ENCODE measurements around the gene NFIL3.
"Not testable (repeated sequence)": the region's sequence is repeated elsewhere in the genome, so short reads cannot be mapped to it uniquely, and the experiment has no call there.

NFIL3 gene, protein sequence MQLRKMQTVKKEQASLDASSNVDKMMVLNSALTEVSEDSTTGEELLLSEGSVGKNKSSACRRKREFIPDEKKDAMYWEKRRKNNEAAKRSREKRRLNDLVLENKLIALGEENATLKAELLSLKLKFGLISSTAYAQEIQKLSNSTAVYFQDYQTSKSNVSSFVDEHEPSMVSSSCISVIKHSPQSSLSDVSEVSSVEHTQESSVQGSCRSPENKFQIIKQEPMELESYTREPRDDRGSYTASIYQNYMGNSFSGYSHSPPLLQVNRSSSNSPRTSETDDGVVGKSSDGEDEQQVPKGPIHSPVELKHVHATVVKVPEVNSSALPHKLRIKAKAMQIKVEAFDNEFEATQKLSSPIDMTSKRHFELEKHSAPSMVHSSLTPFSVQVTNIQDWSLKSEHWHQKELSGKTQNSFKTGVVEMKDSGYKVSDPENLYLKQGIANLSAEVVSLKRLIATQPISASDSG

DNA sequence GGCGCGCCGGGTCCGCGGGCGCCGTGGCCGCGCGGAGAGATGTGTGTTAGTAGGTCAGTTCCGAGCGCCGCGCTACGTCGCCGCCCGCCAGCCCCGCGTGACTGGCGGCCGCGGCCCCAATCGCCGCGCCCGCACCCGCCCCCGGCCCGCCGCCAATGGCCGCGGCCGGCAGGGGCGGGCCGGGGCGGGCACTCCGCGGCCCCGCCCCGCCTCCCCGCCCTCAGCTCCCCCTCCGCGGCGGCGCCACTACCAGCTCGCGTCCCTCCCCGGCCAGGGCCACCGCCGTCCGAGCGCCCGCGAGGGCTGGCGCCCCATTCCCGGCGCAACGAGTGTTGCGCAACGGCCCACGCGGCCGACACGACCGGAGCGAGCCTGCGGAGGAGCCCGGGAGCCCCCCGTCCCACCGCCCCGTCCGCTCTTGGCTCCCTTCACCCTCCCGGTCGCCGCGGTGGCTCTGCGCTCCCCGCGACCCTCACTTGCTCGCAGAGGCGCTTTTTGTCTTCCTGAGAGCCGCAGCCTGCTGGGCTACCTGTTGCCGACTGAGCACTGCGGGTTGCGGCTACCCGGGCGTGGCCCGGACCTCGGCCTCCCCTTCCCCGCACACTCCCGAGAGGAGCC, at the start of gene NFIL3:
TSS of gene NFIL3 (minus strand) at position 48 of the 618 bp plus-strand sequence. CDS start 13,098 bp downstream, outside the sequence.
- DNase-seq (ENCODE audit: low spot score): peak; percentile 80

DNA sequence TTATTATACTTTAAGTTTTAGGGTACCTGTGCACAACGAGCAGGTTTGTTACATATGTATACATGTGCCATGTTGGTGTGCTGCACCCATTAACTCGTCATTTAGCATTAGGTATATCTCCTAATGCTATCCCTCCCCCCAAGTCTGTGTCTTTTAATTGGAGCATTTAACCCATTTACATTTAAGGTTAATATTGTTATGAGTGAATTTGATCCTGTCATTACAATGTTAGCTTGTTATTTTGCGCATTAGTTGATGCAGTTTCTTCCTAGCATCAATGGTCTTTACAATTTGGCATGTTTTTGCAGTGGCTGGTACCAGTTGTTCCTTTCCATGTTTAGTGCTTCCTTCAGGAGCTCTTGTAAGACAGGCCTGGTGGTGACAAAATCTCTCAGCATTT, 47.9 kb upstream of the NFIL3 start:
- DNase-seq (ENCODE audit: low spot score): not testable (repeated sequence)

DNA sequence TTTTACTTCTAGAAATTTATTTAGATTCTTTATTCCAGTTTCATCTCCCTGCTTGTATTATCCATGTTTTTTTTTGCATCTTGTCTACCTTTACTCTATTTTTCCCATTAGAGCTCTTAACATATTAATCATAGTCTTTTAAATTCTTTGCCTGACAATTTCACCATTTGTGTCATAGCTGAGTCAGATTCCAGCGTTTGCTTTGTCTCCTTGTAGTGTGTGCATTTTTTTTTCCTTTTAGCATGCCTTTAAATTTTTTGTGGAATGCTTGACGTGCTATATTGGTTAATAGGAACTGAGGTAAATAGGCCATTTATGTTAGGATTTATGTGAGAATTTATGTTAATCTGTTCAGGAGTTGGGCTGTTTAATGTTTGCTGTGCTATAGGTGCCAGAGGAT, 41.8 kb upstream of the NFIL3 start:
- no peak for DNase-seq (ENCODE audit: low spot score)

DNA sequence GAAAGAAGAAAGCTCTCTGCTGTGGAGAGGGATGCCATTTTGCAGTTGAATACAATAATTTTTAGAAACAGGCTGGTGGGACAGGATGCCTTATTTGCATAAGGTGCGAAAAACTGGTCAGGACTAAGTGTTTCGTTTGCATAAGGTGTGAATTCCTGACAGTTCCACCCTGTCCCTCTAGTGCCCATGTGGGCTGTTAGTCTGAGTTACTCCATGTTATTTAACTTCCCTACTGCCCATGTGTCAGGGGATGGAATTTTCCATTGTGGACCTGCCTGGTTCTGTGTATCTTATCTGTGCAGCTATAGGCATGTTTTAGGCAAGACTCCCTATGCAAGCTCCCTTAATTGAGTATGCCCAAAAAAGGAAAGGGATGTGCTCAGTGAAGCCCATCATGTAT, 35.3 kb upstream of the NFIL3 start:
- no peak for DNase-seq (ENCODE audit: low spot score)

DNA sequence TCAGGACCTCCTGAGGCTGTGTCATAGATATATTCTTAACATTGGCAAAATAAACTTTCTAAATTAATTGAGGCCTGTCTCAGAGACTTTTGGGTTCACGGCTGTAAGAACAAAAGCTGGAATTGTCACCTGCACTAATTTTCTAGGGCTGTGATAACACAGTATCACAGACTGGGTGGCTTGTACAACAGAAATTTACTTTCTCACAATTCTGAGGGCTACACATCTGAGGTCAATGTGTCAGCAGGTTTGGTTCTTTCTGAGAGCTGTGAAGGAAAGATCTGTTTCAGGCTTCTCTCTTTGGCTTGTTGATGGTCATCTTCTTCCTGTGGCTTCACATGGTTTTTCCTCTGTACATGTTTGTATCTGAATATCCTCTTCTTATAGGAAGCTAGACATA, 29.2 kb upstream of the NFIL3 start:
- DNase-seq (ENCODE audit: low spot score): no peak

DNA sequence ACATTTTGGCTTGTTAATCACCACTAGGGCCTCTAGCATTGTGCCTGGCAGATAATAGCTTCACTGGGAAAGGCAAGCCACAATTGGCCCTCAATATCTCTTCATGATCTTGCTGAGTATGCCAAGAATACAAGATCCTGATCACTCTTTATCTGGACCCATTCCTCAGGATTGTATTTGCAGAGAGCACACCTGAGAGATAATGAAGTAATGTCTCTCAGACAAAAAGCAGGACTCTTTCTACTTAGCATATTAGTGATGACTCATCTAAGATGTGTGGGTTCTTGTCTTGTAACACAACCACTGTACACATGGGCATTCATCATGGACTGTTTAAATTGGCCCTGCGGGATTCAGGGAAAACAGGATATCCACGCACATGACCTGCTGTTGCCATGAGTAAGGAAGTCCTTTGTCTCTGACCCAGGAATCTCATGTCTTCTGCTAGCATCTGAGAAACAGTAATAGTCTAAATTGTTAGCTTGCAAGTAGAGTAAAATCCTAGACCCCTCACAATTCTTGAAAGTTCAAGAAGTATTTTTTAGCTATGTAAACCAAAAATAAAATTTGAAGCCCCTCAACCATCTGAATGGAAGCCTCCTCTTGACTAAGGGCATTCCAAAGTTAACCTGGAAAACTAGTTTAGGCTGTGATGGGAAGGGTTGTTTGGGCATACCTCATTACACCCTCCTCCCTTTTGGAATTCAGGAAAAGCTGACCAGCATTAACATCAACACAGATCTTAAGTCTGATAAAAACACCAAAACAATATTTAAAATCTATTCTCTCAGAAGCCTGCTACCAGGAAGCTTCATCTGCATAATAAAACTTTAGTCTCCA, 28.0 kb upstream of the NFIL3 start:
- no peak for DNase-seq (ENCODE audit: low spot score)

DNA sequence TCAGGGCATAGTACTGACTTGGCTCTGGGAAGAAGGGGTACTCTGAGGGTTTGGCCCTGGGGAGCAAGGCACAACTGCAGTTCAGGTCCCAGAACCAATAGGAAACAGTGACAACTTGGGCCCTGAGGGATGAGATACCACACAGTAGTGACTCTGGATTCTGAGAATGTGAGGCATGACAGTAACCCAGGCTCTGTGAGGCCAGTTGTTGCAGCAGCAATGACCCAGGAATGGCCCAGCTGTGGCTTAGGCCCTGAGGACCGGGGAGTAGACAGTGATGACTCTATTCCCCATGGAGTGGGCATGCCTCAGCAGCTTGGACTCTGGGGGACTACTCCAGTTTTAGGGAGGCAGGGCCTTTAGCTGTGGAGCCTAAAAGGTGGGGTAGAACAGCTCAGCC, 21.5 kb upstream of the NFIL3 start:
- DNase-seq (ENCODE audit: low spot score): no peak

DNA sequence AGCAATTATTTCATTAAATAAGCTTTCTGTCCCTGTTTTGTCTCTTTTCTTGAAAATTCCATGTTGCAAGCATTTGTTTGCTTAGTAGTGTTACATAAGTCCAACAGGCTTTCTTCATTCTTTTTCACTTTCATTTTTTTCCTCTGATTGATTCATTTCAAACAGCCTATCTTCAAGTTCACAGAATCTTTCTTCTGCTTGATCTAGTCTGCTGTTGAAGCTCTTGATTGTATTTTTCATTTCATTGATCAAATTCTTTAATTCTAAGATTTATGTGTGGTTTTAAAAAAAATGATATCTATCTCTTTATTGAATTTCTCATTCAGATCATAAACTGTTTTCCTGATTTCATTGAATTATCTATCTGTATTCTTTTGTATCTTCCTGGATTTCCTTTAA, 20.4 kb upstream of the NFIL3 start:
- DNase-seq (ENCODE audit: low spot score): no peak

DNA sequence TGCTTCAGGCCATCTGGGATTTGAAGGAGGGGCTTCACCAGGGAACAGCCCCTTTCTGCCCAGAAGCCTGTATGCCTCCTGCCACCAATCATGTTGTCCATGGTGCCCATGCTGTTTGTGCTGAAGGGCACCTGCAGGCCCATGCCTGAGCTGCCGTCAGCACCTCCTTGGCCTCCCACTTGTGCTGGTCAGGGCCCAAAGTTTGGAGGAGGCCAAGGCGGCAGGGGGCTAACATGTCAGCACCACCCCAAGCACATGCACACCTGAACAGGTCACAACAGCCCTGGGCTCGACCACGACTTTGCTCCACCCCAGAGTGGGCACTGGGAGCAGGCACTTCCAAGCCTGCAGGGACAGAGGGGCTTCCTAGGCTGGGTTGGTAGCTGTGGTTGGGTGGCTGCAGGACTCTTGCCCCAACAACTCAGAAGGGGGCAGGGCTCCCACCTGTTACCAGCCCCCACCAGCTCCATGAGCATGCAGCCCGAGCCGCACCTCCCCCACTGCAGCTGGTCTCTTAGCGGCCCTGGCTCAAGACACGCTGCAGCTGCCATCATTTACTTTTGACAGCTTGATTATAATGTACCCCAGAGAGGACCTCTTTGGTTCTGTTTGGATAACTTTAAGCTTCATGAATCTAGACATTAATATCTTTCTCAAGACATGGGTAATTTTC, 19.8 kb upstream of the NFIL3 start:
- DNase-seq (ENCODE audit: low spot score): no peak

DNA sequence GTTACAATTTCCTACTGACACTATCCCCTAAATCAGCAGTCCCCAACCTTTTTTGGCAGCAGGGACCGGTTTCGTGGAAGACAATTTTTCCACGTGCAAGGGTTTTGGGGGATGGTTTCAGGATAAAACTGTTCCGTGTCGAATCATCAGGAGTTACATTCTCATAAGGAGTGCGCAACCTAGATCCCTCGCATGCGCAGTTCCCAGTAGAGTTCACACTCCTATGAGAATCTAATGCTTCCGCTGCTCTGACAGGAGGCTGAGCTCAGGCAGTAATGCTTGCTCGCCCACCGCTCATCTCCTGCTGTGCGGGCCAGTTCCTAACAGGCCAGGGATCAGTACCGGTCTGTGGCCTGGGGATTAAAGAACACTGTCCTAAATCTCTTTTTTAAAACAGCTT, 13.2 kb upstream of the NFIL3 start:
- DNase-seq (ENCODE audit: low spot score): no peak

DNA sequence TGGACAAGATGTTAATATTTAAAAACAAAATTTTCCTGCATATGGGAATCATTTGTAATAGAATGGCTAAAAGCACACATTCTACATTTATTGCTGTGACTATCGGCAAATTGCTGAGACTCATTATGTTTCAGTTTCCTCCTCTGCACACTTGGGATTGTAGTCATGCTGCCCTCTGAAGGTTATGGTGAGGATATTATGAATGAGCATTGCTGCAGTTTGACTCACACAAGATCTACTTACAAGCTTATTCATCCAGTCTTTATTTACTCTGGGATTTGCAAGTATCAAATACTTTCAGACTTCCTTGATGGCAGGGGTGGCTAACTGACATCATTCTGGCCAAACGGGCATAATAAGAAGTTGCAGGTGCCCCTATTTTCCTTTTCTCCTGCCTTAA, 9.5 kb upstream of the NFIL3 start:
- peak; percentile 81 for DNase-seq (ENCODE audit: low spot score)

DNA sequence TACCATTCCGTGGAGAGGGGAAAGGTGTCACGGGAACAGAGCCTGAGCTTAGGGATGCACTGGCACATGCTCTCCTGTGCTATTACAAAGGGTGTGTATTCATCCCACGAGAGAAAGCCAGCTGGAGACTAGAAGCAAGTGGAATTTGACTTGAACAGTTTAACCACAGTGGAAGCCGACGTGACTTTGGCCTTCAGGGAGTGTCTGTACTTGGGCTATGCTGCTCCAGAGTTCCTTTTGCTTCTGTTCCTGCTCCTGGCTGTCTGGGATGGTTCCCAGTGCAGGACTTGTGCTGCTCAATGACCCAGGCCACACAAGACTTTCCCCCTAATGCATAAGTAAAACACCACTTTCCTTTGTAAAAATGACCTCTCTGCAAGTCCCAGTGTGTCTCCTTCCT, 7.9 kb upstream of the NFIL3 start:
- no peak for DNase-seq (ENCODE audit: low spot score)

DNA sequence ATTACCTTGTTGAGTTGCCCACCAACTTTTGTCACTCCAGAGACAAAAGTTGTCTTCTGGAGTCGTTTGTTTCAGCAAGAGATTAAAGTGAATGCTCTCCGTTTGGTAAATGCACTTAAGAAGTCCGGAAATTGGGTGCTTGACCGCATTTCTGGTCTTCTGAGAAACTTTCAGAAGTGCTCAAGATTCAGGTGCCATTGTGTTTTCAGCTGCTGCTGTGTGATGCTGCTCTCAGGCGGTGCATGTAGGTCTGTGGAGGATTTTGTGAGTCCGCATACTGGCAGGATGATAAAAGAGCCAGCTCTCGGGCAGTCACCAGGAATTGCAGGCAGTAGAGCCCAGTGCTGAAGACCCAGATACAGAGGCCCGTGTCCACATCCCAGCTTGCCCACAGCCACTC, 5.9 kb upstream of the NFIL3 start:
- DNase-seq (ENCODE audit: low spot score): no peak

DNA sequence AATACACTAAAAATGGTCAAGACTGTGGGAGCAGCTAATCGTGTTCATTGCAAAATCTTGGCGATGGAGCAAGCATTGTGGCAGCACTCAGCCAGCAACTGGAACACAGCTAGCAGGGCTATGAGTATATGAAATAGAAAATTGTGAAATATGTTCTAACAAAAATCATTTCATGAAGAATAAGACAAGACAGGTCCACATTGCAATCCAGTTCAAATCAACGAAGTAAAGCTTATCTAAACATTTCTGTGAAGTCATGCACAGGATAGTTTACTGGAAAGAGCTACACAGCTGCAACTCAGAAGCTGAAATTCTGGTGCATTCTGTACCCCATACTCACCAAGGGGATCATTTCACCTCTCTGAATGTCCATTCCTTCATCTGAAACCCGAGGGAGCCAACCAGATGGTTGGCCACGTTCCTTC, 5.3 kb upstream of the NFIL3 start:
- DNase-seq (ENCODE audit: low spot score): no peak

DNA sequence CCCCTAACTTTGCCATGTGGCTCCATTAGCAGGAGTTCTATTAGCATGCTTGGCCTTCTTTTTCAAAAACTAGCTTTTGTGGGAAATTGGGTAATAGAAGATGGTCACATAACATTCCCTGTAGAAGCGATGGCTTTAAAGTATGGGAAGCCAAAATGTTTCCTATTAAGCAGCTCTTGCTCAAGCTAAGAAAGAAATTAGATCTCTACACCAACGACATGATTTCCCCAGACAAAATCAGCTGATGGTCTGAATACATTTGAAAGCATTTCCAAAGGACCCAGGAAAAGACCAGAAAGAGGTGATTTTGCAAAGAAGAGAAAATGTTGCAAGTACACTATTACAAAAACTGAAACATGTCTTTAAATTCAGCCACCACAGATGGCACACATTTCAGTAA, 4.8 kb upstream of the NFIL3 start:
- DNase-seq (ENCODE audit: low spot score): no peak

DNA sequence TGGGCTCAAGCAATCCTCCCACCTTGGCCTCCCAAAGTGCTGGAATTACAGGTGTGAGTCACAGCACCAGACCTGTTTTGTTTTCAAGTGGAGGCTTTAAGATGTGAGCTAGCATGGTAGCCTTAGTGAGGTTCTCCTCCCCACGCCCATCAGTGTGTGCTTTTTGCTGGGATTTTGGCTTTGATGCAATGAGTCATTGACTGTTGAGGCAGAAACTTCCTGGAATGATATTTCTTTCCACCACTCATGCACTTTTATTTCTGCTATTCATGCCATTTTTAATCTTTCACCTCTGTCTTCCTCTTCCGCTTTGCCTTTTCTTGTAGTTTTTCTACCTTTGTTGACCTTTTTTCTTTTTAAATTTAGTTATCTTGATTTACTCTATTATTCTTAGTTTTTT, 4.2 kb upstream of the NFIL3 start:
- peak; percentile 66 for DNase-seq (ENCODE audit: low spot score)

DNA sequence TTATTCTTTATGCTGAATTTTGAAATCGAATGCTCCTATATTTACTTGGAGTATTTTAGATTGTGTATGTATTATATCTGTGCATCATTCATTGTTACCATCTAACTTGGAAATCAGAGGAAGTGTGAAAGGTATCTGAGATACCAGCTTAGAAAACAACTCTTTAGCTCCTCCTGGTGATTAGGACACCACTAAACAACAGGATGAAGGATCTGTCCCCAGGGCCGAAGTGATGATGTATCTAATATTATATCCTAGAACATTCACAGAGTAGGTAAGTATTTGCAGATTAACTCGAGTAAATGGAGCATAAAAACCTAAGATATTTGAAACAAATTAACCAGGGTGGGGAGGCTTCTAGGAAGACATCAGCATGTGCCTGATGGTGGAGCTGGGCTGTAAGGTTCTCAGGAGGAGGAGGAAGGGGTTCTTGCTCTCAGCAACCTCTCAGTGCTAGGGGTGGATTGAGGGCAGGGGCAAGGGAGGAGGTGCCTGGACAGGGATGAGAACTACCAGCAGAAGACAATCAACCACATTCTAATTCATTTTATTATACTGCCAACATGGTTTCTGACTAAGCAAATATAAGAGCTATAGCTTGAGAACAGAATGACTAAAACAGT, 2.6 kb upstream of the NFIL3 start:
- DNase-seq (ENCODE audit: low spot score): peak; percentile 63

DNA sequence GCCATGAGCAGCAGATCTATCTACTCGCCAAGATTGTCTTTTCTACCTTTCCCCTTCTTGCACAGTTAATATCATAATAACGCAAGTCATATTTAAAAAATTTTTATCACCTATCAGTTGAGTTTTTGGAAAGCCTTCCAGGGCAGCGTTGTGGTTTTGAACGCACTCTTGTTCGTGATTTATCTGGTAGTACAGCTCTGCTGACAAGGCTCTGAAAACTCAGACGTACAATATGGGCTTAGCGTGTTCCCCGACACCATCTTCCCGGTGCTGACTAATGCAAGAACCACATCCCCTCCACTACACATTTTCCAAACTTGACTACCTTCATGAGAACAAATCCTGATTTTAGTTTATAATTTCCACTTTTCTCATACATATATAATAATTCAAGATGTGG, 1.6 kb upstream of the NFIL3 start:
- no peak for DNase-seq (ENCODE audit: low spot score)

DNA sequence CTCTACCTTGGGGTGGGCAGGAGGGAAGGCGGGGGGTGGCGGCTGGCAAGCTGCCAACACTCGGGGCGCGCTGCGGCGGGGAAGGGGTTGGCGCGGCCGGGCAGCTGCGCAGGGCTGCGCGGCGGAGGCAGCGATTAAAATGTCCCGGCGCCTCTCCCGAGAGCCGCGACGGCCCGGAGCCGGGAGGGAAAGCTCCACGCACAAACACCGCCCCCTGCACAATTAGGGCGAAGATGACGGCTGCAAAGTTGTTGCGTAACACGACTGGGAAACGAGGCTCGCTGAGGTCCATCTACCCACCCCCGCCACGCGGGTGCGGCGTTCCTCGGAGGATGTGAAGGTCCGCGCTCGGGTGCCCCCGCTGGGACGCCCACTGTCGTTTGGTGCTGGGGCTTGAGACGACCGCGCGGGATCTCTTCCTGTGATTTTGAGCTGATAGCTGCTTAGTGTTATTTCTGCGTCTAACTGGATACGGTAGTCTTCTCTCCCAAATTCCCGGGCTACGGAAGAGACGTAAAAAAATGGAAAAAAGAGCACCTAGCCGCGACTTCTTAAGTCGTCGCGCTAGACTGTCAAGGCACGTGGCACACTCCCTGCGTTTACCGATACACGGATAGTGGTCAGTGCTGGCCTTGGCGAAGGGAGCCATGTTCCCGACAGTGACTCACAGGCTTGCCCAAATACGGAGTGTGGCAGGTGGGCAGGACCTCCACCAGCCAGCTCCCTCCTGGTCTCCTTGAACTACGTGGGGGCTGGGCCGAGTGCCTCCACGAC, 958 bp upstream of the NFIL3 start:
- DNase-seq (ENCODE audit: low spot score): peak; percentile 72

DNA sequence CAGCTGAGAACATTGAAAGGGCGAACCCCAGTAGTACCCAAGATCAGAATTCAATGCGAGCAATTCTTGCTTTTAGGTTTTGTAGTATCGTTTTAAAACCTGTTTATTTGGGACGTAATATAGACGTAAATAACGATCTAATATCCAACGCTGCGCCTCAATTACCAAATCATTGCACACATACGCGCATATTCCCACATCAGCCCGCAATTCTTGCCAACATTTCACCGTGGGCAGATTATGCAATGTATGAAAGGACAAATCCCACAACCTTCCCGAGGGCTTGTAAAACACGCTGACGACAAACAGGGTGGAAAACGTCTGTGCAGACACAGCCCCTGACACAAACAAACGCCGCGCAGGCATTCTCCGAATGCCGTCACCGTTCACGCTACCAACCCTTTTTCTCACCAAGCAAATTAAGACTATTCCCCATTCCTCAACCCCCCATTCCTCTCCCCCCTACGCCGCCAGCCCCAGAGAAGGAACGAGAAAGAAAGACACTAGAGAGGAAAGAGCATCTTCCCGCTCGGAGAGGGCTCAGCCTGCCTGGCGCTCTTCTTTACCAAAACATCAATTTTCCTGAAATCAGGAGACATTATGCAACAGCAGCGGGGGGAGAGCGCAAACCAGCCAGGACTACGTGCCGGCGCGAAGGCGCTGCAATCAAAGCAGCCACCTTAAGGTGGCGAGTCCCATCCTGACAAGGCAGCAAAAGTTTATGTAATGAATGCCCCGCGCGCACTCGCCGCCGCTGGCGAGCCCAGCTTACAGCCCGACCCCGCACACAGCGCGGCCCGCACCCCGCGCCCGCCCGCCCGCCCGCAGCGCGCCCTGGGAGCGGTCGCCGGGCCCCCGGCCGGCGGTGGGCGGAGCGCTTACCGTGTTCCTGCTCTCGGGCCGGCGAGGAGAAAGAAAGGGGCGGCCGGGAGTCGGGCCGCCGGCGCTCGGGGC, 597 bp downstream of the NFIL3 start:
- DNase-seq (ENCODE audit: low spot score): peak; percentile 69

Data from SW480 (cell line).